Skeletal muscle cell (primary cell): Measurements from ENCODE around the gene ZNF576.
"Not testable (repeated sequence)": the region's sequence is repeated elsewhere in the genome, so short reads cannot be mapped to it uniquely, and the experiment has no call there.

ENCODE experiments used
- DNase-seq: peaks from one replicate; pipeline ENCODE4 v3.0.0-alpha.2; 2010; ENCODE audit warnings: low read depth
- H3K4me3 ChIP-seq: 2 replicates; pipeline ENCODE4 v1.5.1; 2011; ENCODE audit warnings: low read depth, mild to moderate bottlenecking, control low read depth, low read length, moderate library complexity

ZNF576 gene

GRCh38 chr19:43574424-43575155 lies 21.8 kb upstream of the ZNF576 start:
- DNase-seq: no peak
- peak overlapping the region; percentile 98 for H3K4me3 ChIP-seq

DNA sequence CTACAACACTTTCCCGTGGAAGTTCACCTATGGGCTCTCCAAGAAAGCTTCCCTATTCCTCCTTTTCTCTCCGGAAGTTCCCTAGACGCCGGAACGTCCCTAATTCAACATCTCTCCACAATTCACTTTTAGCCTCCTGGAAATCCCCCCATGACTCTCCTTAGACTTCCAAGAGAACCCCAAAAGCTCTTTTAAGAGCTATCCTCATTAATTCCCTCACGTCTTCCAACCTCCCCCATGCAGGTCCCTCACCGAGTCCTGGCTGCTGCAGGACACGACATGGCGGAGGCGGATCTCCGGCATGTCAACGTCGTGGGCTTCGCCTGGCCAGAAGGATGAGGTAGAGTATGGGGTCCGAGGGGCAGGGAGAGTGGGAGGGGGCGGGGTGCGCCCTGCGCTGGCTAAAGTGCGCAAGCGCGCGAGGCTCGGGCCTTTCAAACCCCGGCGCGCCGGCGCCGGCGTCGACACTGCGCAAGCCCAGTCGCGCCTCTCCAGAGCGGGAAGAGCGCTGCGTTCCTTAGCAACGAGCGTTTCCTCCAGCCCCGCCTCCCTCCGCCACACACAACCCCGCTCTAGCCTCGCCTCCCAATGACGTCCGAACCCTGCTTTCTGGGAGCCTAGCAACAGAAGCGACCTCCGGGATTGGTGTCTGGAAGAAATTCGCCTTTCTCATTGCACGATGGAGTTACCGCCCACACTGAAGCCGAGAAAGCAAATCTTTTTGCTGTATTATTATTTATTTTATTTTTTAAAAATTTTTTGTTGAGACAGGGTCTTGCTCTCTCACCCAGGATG lies 21.0 kb upstream of the ZNF576 start, which contains the start of the genes PINLYP and XRCC1:
PINLYP (plus strand) TSS at position 646 of the 795 bp plus-strand sequence. CDS start 1,391 bp downstream, outside the sequence.
XRCC1 (minus strand) TSS at position 372 of the 795 bp plus-strand sequence; CDS start at position 303, 69 bp downstream.
- DNase-seq: peak; percentile 95
- peak within 1 kb of the TSS; percentile 98 for H3K4me3 ChIP-seq

- H3K4me3 ChIP-seq: peak overlapping the region; percentile 98
- no peak for DNase-seq
Measured at GRCh38 chr19:43575955-43576878, 20.2 kb upstream of the ZNF576 start.

DNA sequence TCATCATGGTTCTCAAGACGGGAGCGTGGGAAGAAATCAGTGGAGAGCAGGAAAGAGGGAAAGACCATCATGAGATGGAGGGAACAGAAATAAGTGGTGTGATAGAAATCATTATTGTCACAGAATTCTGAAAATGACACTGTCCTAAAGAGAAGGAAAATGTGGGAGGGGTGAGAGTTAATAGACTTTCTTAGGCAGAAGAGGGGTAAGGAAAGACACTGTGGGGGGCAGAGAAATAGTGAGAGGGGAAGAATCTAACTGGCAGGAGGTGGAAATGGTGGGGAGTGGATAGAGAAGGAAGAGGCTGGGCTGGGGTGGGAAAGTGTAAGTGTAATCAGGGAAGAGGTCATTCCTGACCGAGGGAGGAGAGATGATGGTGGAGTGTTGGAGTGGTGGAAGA lies 17.6 kb upstream of the ZNF576 start:
- H3K4me3 ChIP-seq: no peak overlapping the region
- no peak for DNase-seq

DNA sequence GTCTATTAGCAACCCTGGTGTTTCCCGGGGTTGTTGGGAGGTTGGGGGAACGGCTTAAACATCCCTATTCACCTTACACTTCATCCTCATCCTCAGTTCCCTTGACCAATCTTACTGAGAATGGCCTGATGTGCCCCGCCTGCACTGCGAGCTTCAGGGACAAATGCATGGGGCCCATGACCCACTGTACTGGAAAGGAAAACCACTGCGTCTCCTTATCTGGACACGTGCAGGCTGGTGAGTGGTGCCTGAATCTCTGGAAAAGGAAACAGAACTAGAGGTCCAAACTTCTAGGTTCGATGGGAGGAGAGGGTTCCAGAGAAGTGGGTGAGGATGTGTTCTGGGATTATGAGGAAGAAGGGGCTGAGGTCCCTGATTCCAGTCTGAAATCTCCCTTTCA lies 14.9 kb upstream of the ZNF576 start:
- no peak overlapping the region for H3K4me3 ChIP-seq
- no peak for DNase-seq

- H3K4me3 ChIP-seq: no peak overlapping the region
- DNase-seq: no peak
Measured at GRCh38 chr19:43582495-43582894, 13.9 kb upstream of the ZNF576 start.

GRCh38 chr19:43584484-43584883 lies 11.9 kb upstream of the ZNF576 start:
- no peak for DNase-seq
- no peak overlapping the region for H3K4me3 ChIP-seq

DNA sequence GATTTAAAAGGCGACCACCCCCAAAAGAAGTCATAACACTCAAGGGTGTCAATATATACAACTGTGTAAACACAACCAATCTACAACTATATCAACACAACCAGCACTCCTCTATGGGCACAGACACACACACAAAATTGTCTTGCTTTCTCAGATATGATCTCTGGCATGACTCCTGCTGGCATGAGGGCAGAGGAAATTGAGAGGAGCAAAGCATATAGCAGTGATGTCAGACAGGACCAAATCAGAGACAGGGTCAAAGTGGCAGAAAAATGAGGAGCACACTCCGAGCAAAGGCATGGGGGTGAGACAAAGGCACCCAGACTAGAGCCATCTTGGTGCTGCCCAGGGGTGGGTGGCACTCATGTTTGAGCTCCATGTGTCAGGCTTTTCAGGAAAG lies 10.0 kb upstream of the ZNF576 start:
- DNase-seq: no peak
- no peak overlapping the region for H3K4me3 ChIP-seq

- DNase-seq, H3K4me3 ChIP-seq: not testable (repeated sequence)
Measured at GRCh38 chr19:43587029-43587428, 9.4 kb upstream of the ZNF576 start.

DNA sequence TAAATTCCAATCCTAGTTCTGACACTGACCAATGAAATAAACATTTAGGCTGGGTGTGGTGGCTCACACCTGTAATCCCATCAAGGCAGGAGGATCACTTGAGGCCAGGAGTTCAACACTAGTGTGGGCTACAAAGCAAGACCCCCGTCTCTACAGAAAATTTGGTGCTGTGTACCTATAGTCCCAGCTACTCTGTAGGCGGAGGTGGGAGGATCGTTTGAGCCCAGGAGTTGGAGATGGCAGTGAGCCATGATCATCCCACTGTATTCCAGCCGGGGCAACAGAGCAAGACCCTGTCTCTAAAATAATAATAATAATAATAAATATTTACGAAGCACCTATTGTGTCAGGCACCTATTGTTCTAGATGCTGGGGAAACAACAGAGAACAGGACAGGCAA lies 7.1 kb upstream of the ZNF576 start:
- H3K4me3 ChIP-seq: no peak overlapping the region
- DNase-seq: no peak

GRCh38 chr19:43589678-43590077 lies 6.7 kb upstream of the ZNF576 start:
- no peak for DNase-seq
- H3K4me3 ChIP-seq: no peak overlapping the region

GRCh38 chr19:43591904-43592772 lies 4.3 kb upstream of the ZNF576 start:
- DNase-seq: no peak
- H3K4me3 ChIP-seq: no peak overlapping the region

DNA sequence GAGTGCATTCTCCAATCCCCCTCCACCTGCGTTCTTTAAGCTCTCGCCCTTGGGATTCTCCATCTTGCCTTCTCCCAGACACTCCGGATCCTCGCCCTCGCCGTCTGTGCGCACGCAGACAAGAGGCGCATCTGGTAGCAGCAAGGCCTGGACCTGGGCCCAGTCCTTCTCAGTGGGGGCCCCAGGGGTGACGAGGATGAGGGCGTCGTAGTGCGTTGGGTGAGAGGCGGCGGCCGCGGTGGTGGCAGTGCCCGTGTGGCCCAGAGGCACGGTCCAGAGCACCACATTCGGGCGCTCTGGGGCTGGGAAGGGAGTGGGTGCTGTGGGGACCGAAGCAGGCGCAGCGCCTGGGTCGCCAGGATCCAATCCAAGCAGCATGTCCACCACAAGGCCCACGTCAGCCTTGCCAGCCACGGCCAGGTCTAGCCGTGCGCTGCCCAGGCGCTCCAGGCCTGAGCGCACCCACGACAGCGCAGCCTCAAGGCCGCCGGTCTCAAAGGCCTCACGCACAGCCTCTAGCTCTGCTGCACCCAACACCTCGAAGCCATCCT lies 3.5 kb upstream of the ZNF576 start:
- DNase-seq: no peak
- H3K4me3 ChIP-seq: no peak overlapping the region

DNA sequence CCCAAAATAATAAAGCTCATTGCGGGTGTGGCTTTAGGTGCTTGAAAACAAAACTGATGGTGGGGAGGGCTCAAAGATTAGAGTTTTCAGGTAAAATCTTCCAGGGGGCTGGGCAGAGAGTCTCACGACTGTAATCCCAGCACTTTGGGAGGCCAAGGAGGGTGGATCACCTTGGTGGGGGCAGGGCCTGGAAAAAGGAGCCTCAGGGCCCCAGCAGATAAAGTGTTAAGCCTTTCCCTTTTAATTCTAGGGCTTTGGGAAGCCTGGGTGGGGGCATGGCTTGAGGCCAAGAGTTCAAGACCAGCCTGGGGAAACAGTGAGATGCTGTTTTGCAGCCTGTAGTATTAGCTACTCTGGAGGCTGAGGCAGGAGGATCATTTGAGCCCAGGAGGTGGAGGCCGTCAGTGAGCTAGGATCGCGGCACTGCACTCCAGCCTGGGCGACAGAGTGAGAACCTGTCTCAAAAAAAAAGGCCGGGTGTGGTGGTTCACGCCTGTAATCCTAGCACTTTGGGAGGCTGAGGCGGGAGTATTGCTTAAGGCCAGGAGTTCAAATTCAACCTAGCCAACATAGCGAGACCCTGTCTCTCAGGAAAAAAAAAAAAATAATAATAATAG lies 2.2 kb upstream of the ZNF576 start:
- peak overlapping the region; percentile 77 for H3K4me3 ChIP-seq
- no peak for DNase-seq

GRCh38 chr19:43594710-43595604 lies 1.4 kb upstream of the ZNF576 start:
- peak overlapping the region; percentile 77 for H3K4me3 ChIP-seq
- no peak for DNase-seq

DNA sequence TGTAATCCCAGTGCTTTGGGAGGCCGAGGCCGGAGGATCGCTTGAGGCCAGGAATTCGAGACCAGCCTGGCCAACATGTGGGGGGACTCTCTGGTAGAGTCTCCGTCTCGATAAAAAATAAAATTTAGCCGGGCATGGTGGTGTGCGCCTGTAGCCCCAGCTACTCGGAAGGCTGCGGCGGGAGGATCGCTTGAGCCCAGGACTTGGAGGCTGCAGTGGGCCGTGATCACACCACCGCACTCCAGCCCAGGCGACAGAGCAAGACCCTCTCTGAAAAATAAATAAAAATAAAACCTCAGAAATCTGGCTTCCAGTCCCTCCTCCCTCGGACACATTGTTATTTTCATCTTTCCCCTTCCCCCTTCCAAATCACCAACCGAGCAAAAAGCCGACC lies 793 bp upstream of the ZNF576 start:
- peak overlapping the region; percentile 77 for H3K4me3 ChIP-seq
- DNase-seq: no peak

DNA sequence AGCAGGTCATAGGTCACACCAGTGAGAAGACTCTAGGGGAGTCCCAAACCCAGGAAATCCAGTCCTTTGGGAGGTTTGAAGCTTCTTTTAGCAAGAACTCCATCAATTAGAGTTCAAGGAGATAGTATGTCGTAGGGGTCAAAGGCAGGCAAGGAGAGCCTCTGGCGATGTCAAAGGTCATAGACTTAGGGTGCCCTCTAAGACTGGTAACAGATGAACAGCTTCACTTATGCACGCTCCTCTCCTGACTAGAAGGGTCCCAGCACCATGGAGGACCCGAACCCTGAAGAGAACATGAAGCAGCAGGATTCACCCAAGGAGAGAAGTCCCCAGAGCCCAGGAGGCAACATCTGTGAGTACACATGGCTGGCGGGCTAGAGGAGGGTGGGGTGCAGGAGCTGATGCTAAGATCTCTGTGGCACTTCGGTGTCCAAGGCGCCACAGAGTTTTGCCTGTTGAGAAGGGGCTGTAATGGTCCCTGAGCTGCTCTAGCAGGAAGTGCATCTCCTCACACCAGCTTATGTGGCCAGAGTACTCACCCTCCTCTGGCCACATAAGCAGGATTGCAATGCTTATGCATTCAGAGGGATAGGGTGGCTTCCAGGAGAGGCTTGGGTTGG lies 557 bp downstream of the ZNF576 start:
- DNase-seq: no peak
- peak overlapping the region; percentile 65 for H3K4me3 ChIP-seq
